ENCODE data around the gene STK35.

The STK35 gene

DNA sequence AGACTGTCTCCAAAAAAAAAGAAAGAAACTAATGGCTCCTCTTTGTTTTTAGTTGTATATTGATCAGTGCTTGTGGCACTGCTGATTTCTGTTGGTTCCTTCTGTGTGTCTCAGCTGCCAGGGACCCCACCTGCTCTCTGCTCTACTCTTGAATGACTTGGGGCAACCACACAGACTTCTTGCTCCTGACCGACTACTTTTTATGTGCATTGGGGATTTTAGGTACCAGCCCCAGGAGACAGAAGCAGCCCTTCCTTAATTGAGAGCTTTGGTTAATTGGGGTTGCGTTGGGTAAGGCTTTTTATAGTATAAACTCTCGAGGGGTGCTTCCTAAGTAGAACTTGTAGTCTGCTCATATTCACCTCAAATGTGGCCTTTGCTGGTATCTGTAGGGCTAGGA, 6.9 kb downstream of the STK35 start:
- no peak for DNase-seq

DNA sequence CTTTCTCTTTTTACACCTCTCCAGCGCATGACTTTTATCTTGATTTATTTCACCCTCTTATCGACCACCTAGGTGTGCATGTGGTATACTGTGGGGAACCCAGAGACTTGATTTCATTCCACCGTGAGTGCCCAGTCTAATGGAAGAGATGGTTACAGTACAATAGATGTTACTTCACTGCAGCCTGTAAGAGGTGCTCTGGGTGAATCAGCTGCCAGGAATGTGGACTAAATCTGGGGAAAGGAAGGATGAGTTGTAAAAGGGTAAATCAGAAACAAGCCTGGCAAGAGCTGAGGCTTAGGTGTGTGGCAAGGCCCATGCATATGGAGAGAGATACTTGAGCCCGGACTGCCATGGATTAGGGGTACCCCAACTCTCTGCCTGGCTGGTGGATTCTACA, 7.4 kb downstream of the STK35 start:
- DNase-seq, result no peak

DNA sequence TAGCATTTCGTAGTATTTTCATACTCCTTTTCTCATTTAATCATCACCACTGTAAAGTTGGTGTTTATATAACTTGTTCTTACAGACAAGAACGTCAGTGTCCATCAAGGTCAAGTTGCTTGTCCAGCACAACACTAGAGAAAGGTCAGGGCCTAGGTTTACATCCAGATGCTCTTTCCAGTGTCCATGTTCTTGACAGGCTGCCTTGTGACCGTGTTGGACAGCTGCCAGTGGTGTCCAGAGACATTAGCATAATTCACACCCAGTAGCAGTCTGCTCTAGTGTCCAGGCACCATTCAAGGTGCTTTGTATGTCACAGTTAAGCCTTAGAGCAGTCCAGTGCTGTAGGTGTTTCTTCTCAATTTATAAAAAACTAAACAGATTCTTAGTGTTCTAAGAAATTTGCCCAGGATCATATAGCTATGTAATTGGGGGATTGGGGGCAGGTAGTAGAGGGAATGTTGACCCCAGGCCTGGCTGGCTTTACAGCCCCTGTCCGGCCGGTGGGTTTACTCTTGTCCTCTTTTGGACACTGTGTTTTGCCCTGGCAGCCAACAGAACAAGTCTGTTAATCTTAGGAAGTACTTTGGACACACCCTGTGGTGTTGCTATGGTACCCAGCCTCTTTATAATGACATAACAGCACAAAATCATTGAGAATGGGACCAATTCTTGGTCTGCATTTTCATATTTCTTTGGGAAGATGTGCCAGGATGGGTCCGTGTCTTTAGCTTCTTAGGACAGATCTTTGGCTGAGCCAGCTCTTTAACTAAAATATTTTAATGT, 8.0 kb downstream of the STK35 start:
- no peak for DNase-seq

DNA sequence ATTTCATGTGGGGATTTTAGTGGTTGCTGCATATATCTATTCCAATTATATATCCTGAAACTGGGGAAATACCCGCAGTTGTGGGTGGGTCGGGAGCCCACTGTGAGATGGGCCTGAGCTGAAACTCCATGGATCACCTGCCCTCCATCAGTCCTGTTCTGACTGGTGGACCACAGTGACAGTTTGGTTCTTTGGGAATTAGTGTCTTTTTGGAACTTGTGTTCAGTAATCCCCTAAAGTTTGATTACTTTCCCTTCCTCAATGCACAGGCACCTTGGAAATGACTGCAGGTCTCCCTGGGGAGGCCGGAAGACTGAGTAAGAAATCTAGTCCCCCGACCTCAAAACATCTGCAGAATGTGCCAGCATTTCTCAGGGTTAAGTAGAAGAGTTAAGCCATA, 11.3 kb downstream of the STK35 start:
- no peak for DNase-seq

DNA sequence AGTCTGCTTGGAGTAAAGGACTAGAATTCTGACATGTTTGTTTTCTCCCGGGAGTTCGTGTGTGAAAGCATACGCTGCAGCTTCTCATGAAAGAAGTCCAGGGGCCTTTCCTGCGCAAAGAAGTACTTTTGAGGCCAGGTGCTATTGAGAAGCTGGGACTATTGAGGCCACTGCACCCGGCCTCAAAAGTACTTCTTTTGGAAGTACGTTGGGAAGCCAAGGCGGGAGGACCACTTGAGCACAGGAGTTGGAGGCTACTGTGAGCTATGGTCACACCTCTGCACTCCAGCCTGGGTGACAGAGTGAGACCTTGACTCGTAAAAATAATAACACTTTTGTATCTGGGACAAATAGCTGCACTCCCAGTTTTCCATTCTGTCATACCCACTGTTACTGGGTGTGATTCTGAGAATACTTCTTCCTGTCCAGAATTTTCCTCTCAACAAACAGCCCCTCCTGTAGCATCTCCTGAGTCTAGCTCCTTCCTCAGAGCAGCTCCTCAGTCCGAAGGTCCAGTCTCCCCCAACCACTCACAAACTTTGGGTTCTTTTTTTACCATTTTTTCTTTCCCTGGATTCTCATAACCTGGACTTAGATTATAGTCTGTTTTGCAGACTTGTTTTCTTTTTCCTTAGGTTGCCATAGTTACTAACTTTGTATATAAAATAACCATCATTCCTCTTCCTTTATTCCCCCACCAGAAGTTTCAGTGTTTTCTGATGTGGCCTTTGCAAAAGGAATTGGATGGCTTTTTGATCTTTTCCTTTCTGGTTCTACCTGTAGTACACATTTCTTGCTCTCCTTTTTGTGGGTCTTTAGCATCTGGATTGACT, 12.7 kb downstream of the STK35 start:
- no peak for DNase-seq

DNA sequence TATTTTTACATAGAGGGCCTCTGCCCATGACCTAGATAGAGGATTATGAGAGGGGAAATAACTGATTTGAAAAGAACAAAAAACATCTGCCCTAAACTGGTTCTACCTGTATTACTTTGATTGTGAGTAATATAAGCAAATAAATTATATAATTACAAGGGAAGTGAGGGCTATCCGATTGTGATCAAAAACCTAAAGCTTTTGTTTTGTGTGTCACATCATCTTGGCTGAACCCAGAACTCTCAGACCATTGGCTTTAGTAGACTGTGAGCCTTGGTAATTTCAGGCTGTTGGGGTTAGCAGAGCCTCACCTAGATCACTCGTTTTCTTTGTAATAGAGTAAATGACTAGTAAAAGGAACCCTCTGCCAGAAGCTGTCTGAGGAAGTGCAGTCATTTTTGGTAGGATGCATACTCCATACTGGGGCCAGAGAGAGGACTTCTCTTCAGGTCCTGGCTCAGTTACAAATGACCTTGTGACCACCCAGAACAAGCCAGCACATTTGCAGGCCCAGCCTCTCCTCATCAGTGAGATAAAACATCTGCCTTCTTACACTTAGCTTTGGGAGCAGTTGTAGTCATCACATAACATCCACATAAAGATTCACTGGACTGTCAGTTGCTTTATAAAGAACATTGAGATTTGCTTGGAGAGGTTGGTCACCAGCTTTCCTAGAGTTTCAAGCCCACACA, 13.5 kb downstream of the STK35 start:
- no peak for DNase-seq

DNA sequence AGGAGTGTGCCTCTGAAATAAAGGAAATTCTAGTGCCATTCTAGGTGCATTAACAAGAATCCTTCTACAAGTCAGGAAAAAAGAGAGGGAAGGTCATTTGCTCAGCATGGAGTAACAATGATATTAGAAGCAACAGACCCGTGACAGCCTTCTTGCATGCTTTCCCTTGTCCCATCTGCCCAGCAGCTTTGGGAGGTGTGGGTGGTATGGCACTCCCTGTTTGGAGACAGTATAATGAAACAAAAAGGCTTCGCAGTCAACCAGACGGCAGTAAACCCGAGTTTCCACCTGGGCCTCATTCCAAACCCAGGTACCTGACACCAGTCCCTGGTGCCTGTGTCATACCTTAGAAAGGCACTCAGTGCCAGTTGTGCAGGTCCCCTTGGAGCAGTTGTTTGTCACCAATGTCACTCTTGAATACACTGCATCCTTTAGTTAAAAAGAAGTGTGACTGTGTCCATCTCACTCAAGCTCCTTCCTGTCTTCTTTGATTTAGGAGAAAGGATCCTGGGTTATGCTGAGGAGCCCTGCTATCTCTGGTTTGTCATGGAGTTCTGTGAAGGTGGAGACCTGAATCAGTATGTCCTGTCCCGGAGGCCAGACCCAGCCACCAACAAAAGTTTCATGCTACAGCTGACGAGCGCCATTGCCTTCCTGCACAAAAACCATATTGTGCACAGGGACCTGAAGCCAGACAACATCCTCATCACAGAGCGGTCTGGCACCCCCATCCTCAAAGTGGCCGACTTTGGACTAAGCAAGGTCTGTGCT, 14.7 kb downstream of the STK35 start:
- no peak for DNase-seq

DNA sequence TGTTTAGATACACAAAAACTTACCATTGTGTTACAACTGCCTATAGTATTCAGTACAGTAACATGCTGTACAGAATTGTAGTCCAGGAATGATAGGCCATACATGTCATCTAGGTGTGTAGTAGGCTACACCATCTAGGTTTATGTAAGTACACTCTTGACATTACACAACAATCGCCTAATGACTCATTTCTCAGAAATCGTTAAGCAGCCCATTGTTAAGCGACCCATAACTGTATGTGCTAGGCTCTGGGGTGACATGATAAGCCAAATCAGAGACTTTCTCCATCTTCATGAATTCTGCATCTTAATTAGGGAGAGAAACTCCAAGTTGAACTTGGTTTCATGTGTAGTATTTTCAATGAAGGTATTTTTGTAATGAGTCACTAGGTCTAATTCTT, 17.2 kb downstream of the STK35 start:
- no peak for DNase-seq

DNA sequence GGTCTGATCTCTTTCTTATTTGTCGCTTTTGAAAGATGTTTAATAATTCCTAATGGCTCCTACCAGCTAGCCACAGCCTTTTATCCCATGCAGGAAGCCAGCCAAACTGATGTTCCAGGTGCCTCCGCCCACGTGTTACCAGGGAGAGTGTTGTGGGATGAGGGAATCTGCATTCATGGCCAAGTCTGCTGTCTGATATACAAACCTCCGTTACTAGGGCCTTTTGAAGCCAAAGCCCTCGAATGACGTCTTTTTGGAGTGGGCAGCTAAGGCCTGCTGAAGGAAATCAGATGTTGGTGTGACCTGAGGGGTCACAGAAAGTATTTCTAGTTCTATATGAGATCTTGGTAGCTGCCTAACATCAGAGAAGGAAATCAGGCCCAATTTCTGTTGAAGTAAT, 21.3 kb downstream of the STK35 start:
- no peak for DNase-seq

DNA sequence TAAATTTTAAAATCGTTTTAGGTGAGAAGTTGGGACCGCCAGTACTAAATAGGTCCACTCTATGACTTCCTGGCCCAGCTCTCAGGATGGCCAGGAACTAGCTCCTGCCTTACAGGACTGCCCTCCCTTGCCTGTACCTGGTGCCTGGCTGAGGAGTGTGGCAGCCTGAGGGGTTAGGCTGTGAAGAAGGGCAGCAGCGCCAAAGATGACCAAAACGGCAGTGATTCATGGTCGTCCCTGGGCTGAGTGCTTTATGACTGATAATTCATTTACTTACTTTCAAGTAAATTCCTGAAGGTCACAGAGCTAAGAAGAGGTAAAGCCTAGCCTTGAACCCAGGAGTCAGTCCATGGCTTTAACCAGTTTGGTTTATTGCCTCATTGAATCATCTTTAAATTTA, 22.1 kb downstream of the STK35 start:
- no peak for DNase-seq

DNA sequence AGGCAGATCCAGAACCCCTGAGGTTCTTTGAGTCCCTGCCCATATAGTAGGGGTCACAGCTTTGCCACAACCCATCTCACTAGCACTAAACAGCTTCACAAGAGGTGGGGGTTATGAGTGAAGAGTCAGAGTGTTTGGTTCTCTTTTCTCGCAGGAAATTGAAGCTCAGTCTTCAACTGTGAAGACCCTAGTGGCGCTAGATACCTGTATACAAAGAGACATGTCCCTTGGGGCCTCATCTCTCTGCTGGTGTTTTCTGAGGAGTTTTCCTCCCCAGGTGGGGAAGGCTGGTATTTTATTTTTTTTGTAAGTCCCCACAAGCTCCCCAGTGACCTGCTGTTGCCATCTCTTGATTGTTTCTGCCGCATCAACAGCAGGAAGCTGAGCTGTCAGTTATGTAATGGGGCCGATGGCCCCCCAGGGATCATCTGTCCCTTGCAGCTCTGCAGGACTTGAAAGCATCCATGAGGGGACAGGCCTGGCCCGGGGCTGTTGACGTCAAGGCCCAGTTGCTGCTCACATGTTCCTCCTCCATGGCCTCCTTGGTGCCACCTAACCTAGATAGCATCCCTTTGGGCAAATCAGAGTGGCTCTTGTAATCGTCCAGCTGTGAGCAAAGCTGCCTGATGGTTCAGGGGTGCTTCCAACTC, 23.1 kb downstream of the STK35 start:
- no peak for DNase-seq

DNA sequence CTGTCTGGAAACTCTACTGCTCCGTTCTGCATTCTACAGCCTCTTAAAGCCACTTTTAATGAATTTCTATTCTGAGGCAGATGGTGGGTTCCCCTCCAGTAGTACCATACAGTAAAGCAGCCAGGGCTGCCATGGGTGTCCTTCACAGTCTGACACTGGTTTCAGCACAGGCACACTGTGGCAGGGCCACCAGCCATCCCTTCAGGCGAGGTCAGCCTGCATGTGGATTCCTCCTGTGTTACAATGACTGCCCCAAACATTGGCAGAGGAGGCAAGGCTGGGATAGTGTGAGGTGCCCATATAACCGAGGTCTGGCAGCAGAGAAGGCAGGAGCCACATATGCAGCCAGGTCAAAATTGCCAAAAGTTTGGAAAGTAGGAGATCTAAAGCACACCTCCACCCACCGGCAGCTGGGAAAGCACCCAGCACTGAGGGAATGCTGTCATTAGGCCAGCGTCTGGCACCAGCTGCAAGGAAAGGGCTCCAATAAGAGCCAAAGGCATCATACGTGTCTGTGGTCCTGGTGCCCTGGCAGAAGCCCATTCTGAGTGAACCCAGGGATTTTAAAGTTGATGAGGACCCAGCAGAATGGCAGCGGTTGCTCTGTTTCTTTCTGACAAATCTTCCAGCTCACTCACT, 24.0 kb downstream of the STK35 start:
- DNase-seq, result no peak

DNA sequence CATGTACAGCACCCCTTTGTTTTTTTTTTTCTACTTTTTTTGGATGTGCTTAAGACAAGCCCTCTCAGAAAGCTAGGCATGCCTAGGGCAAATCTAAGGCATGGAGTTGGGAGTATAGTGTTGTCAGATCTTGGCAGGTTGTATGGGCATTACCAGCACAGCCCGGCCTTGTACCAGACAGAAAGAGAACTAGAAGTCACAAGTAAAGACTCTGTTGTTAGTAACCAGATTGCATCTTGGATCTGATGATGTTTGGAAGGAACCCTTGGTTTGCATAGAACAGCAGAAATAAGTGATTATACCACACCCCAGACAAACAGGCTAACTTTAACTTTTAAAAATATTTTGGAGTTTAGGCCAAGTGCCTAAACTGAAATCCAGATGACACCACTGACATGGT, 25.6 kb downstream of the STK35 start:
- DNase-seq, result no peak

DNA sequence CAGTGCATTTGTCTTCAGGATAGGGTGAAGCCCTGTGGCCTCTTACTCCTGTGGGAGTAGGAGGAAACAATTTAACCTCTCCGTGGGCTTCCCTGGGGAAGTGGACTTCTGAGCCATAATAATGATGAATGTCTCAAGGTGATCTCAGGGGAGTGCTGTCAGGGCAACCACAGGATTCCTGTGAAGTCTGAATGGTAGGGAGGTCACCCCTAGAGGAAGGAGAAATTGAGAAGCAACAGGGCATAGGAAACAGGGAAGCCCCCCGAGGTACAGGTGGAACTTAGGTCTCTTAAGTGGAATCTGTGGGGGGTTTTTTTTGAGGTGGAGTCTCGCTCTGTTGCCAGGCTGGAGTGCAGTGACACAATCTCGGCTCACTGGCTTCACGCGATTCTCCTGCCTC, 26.9 kb downstream of the STK35 start:
- no peak for DNase-seq

DNA sequence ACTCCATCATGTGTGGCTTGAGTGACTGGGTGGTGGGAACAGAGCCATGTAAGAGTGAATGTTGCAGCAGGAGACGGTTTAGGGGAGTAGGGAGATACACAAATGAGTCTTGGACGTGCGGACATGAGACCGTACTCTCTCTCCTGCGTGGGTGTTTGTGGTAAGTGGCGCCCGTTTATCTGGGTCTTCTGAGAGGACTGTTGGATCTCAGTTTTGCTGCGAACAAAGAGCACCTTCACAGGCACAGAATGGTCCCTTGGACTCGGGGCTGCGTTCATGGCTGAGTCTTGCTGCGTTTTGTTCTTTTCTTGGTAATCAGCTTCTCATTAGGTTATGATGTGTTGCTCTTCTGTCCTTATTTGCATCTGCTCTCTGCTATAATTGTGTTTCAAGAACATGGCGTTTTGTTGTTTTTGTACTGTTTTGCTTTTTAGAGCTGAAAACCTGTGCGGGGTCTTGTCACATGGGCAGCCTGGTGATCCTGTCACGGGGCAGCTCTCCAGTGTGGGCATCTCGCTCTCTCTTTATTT, 28.5 kb downstream of the STK35 start:
- no peak for DNase-seq

DNA sequence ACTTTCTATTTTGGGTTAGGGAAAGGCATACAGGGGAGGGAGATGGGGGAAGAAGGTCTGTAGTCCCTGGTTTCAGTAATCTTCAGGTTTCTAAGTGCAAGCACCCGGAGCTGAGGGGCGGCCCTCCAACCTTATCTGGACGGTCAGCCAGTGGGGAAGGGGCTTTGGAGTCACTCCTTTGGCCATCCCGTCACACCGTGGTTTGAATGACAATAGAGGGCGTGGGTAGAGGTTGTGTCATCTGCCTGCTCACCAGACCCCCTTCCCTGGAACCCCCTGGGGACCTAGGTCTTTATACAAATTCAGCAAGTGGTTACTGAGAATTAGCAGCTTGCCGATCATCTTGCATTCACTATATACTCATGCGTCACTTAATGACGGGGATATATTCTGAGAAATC, 29.1 kb downstream of the STK35 start:
- DNase-seq, result no peak

DNA sequence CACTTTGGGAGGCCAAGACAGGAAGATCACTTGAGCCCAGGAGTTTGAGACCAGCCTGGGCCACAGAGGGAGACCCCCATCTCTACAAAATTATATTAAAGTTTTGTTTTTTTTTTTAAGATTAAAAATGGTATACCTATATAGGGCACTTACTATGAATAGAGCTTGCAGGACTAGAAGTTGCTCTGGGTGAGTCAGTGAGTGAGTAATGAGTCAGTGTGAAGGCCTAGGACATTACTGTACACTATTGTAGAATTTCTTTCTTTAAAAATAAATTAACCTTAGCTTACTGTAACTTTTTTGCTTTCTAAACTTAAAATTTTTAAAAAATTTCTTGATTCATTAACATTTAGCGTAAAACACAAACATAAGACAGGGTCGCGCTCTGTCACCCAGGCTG, 29.7 kb downstream of the STK35 start:
- DNase-seq, result no peak

DNA sequence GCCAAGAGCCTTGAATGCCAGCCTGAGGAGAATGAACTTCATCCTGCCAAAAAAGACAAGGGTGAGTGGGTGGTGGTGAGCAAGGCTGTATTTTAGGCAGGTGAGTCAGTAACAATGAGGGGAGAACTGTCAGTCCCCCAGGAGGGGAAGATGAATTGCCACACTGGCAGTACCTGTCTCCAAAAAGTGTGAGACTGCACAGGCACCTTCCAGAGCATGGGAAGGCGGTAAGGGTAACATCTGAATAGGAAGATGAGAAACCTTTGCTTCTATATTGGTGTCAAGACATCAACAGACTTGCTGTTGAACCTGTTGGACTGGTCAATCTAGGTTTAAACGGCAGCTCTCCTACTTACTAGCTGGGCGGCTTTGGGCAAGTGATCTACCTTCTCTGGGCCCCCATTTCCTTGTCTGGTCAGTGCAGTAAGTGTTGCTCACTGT, 30.9 kb downstream of the STK35 start:
- no peak for DNase-seq

DNA sequence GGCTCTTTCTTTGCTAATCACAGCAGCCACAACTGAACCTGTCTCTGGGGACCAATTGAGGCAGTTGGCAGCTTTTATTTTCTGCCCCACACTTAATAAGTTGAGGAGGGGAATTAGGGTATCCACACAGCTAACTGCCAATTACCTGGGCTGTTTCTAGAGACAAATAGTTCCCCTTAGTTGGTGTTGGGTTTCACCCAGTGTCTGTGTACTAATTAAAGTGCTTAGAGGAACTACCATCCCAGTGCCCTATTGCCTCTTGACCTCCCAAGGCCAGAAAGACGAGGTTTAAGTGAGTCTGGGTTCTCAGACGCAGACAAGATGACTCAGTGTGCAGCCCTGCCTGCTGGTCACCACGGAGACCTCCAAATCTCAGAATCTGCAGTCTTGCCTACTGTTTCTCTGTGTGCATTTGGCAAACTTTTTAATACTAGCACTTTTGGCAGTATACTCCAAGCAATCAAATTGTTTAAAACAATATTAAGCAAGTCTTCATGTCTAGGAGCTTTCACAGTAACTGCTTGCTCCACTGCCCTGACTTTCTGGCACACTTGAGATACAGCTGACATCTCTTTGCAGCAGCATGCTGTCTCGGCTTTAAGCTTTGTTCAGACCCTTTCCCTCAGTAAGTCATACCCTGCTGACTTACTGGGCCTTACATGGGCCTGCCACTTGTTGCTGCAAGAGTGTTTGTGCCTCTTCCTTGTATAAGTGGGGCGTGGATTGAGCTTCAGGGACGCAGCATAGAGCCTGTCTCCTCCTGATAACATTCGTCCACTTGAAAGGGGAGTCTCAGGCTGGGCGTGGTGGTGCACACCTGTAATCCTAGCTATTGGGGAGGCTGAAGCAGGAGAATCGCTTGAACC, 31.9 kb downstream of the STK35 start:
- DNase-seq, result no peak

DNA sequence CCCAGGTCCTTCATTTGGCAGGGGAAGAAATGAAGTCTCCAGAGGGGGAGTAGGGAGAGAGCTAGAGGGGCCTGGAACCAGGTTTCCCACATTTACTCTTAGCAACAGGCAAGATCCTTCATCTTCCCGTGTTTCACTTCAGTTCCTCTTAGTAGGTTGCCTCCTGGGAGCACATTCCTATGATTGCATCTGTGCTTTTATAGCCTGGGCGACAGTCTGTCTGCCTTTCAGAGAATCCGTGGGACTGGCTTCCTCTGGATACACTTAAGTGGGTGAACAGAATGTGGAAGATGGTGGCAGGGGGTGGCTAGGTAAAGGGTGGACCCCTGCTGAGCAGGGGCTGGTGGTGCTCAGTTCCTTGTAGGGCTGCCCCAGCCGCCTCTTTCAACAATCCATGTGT, 33.4 kb downstream of the STK35 start:
- no peak for DNase-seq

DNA sequence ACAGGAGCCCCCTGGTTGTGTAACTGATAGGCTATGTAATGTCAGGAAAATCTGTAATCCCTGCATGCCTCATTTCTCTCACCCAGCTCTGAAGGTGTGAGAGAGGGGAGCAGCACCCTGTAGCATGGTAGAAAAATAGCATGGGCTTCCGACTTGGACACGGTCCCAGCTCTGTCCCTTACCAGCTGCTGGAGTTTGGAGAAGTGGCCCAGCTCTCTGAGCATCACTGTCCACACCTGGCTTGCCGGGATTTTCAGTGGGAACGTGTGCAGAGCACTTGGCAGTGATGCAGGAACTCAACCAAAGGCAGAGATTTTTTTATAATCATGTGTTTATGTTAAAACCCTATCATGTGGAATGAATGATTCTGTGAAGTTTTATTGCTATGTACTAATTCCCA, 34.6 kb downstream of the STK35 start:
- DNase-seq, result no peak
